T-helper 1 cell (primary cell): ENCODE measurements around the gene C16orf95.
"Not testable (repeated sequence)": the region's sequence is repeated elsewhere in the genome, so short reads cannot be mapped to it uniquely, and the experiment has no call there.

Experiments
- DNase-seq, 5 donors: peaks; one replicate each; pipeline ENCODE4 v3.0.0-alpha.2; 2012 to 2020

C16orf95 gene

GRCh38 chr16:87286839-87287626 lies 30.2 kb downstream of the C16orf95 start:
- DNase-seq, result no peak

GRCh38 chr16:87284183-87284582 lies 33.0 kb downstream of the C16orf95 start:
- no peak for DNase-seq

- no peak for DNase-seq
These were observed 38.0 kb downstream of the C16orf95 start for GRCh38 chr16:87279094-87279658.

GRCh38 chr16:87278191-87279093 lies 38.8 kb downstream of the C16orf95 start:
- DNase-seq, result peak in 1 of 5 donors; percentile 59

- DNase-seq, result no peak
These were observed 40.3 kb downstream of the C16orf95 start for GRCh38 chr16:87276924-87277323.

GRCh38 chr16:87276091-87276701 lies 41.0 kb downstream of the C16orf95 start:
- DNase-seq, result no peak

- no peak for DNase-seq
These were observed 42.4 kb downstream of the C16orf95 start for GRCh38 chr16:87274794-87275193.

- DNase-seq, result no peak
These were observed 43.6 kb downstream of the C16orf95 start for GRCh38 chr16:87273471-87274030.

GRCh38 chr16:87271256-87271655 lies 45.9 kb downstream of the C16orf95 start:
- DNase-seq, result no peak

- DNase-seq, result no peak
These were observed 49.6 kb downstream of the C16orf95 start for GRCh38 chr16:87267566-87267965.

GRCh38 chr16:87266846-87267245 lies 50.3 kb downstream of the C16orf95 start:
- no peak for DNase-seq

- DNase-seq, result no peak
These were observed 51.9 kb downstream of the C16orf95 start for GRCh38 chr16:87265261-87265660.

- DNase-seq, result no peak
These were observed 52.6 kb downstream of the C16orf95 start for GRCh38 chr16:87264634-87265033.

GRCh38 chr16:87263418-87264052 lies 53.7 kb downstream of the C16orf95 start:
- DNase-seq, result no peak

GRCh38 chr16:87259431-87259830 lies 57.8 kb downstream of the C16orf95 start:
- no peak for DNase-seq

- not testable (repeated sequence) for DNase-seq
These were observed 58.5 kb downstream of the C16orf95 start for GRCh38 chr16:87258653-87259052.

GRCh38 chr16:87255866-87256265 lies 61.3 kb downstream of the C16orf95 start:
- no peak for DNase-seq

- no peak for DNase-seq
These were observed 62.5 kb downstream of the C16orf95 start for GRCh38 chr16:87254734-87255133.

- DNase-seq, result no peak
These were observed 62.9 kb downstream of the C16orf95 start for GRCh38 chr16:87254296-87254695.

- DNase-seq, result no peak
These were observed 63.7 kb downstream of the C16orf95 start for GRCh38 chr16:87253536-87253935.
